ENCODE data around the gene SLC30A5. TPM values are rescaled to one million over a fixed set of nuclear protein-coding genes. Genes with fewer than 3 reads are reported as not detected.
"Not testable (repeated sequence)": the region's sequence is repeated elsewhere in the genome, so short reads cannot be mapped to it uniquely, and the experiment has no call there.

Gene SLC30A5
- total RNA-seq, result 10 to 100 TPM; 53.4 to 54.0 TPM

DNA sequence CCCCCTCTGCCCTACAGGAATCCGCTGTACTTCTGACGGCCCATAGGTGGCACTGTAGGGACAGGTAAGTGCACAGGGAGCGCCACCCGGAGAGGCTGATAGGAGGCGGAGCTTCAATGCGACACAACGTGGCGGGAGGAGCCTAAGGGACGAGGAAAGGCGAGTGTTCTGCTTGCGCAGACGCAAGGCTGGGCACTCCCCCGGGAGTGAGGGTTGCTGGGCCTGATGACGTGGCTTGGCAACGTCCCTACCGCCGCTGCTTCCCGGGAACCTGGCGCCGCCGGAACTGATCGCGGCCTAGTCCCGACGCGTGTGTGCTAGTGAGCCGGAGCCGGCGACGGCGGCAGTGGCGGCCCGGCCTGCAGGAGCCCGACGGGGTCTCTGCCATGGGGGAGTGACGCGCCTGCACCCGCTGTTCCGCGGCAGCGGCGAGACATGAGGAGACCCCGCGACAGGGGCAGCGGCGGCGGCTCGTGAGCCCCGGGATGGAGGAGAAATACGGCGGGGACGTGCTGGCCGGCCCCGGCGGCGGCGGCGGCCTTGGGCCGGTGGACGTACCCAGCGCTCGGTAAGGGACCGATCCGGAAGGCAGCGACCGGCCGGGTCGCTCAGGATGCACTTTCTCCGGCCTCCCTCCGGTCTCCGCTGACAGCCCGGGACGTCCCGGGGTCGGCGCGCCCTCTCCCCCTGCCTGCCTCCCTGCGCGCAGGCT, at the start of gene SLC30A5:
Gene SLC30A5 (plus strand): TSS at position 244 of the 712 bp plus-strand sequence. CDS start 242 bp downstream, at position 486.
- Mint-ChIP-seq H3K27ac (peak within 1 kb of the TSS; percentile 88 to 90), H3K9me3 (no peaks in the 10 kb centered on the region), H3K27me3 (no peaks in the 10 kb centered on the region), H3K4me3 (peak within 1 kb of the TSS; percentile 87), H3K36me3 (no peaks in the 10 kb centered on the region), H3K4me1 (ENCODE audit: low read depth in 2 of 2) (peaks cover 14 to 20% of the 10 kb centered on the region in 2 donors)
- DNase-seq (ENCODE audit: low spot score), result peak; percentile 99
- peak; percentile 100 for ATAC-seq

DNA sequence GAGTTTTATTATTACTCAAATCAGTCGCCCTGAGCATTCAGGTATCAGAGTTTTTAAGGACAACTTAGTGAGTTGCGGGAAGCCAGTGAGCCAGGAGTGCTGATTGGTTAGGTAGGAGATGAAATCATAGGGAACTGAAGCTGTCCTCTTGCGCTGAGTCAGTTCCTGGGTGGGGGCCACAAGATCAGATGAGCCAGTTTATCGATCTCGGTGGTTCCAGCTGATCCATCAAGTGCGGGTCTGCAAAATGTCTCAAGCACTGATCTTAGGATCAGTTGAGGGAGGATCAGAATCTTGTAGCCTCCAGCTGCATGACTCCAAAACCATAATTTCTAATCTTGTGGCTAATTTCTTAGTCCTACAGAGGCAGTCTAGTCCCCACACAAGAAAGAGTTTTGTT, 48.6 kb upstream of the SLC30A5 start:
- not testable (repeated sequence) for H3K36me3 Mint-ChIP-seq; H3K4me3 Mint-ChIP-seq; DNase-seq (ENCODE audit: low spot score); H3K9me3 Mint-ChIP-seq; H3K27ac Mint-ChIP-seq; ATAC-seq; H3K27me3 Mint-ChIP-seq
- H3K4me1 Mint-ChIP-seq (ENCODE audit: low read depth in 2 of 2), result peaks cover 6 to 11% of the 10 kb centered on the region in 2 donors

DNA sequence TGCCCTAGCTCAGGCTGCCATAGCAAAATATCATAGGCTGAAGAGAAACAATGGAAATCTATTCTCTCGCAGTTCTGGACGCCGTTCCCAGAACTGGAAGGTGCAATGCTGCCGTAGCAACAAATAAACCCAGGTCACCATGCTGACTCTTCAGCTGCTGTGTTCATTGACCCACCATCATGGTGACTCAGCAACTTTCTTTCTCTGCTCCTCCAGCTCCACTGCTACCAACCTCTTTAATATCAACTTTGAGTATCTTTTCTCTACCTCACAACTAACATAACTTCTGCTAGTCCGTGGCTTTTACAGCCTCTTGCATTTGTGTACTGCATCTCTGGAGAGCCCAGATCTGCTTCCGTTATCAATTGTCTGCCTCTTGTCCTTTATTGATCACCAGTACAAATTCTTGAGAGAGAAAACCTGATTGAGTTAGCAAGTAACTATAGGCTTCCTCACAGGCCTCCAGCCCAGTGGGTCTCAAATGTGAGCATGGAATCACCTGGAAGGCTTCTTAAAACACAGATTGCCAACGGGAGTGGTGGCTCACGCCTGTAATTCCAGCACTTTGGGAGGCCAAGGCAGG, 47.3 kb upstream of the SLC30A5 start:
- Mint-ChIP-seq H3K4me1 (ENCODE audit: low read depth in 2 of 2) (peaks cover 6 to 11% of the 10 kb centered on the region in 2 donors), H3K27ac (no peak overlapping the region), H3K9me3 (no peaks in the 10 kb centered on the region), H3K4me3 (no peak overlapping the region), H3K36me3 (no peaks in the 10 kb centered on the region), H3K27me3 (peaks cover 0 to 5% of the 10 kb centered on the region in 2 donors)
- ATAC-seq, result no peak
- DNase-seq (ENCODE audit: low spot score), result no peak

DNA sequence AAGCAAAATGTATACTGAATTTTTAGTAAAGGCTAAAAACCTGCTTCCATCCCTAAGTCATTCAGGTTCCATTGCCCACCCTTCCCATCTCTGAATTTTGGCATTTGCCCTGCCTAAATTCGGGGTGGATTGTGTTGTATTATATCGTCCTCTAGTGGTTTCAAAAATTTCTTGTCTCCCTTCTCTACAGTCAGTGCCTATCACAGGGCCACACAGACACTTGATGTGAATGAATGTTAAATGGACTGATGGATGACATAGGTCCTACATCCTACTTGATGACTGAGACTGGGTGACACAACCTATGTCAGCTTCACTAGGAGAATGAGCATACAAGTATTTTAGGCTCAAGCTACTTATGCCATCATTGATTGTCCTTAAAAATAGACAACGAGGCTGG, 45.6 kb upstream of the SLC30A5 start:
- Mint-ChIP-seq H3K4me1 (ENCODE audit: low read depth in 2 of 2) (peaks cover 6% of the 10 kb centered on the region in 2 donors), H3K36me3 (no peaks in the 10 kb centered on the region), H3K27me3 (peaks cover 0 to 5% of the 10 kb centered on the region in 2 donors), H3K4me3 (no peak overlapping the region), H3K27ac (no peak overlapping the region), H3K9me3 (no peaks in the 10 kb centered on the region)
- ATAC-seq, result peak in 1 of 2 donors; percentile 49
- no peak for DNase-seq (ENCODE audit: low spot score)

DNA sequence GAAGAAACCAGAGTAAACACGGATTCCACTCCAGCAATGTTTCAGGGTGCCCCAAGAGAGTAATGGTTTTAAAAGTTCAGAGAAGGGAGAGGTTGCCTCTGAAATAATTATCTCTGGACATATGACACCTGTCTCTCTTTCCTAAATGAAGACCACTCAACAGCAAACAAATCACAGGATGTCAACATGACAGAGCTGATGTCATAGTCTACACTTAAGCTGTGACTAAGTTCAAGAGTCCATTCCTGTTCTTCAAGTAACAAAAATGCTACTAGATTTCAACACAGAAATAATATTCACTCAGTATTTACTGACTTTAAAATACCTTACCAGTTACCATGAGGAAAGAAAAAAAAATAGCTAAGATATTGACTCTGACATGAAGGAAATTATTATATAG, 44.7 kb upstream of the SLC30A5 start:
- DNase-seq (ENCODE audit: low spot score), result no peak
- no peak for ATAC-seq
- no peak overlapping the region for H3K27ac Mint-ChIP-seq
- H3K36me3 Mint-ChIP-seq, result no peaks in the 10 kb centered on the region
- H3K4me1 Mint-ChIP-seq (ENCODE audit: low read depth in 2 of 2), result peaks cover 0 to 2% of the 10 kb centered on the region in 2 donors
- H3K9me3 Mint-ChIP-seq, result no peaks in the 10 kb centered on the region
- H3K27me3 Mint-ChIP-seq, result peaks cover 0 to 5% of the 10 kb centered on the region in 2 donors
- H3K4me3 Mint-ChIP-seq, result no peak overlapping the region

DNA sequence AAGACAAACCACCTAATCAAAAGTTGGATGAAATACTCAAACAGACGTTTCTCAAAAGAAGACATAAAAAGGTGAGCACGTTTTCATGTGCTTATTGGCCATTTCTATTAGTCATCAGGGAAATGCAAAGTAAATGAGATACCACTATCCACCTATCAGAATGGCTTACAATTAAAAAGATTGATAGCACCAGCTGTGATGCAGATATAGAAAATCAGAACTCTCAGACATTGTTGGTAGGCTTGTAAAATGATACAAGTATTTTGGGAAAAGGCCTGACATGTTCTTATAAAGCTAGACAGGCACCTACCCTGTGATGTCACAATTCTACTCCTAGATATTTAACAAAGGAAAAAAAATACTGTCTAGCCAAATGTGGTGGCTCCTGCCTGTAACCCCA, 44.0 kb upstream of the SLC30A5 start:
- ATAC-seq, result no peak
- no peak overlapping the region for H3K4me3 Mint-ChIP-seq
- H3K9me3 Mint-ChIP-seq, result no peaks in the 10 kb centered on the region
- DNase-seq (ENCODE audit: low spot score), result no peak
- H3K36me3 Mint-ChIP-seq, result no peaks in the 10 kb centered on the region
- no peak overlapping the region for H3K27ac Mint-ChIP-seq
- peaks cover 0 to 5% of the 10 kb centered on the region in 2 donors for H3K27me3 Mint-ChIP-seq
- peaks cover 0 to 2% of the 10 kb centered on the region in 2 donors for H3K4me1 Mint-ChIP-seq (ENCODE audit: low read depth in 2 of 2)

DNA sequence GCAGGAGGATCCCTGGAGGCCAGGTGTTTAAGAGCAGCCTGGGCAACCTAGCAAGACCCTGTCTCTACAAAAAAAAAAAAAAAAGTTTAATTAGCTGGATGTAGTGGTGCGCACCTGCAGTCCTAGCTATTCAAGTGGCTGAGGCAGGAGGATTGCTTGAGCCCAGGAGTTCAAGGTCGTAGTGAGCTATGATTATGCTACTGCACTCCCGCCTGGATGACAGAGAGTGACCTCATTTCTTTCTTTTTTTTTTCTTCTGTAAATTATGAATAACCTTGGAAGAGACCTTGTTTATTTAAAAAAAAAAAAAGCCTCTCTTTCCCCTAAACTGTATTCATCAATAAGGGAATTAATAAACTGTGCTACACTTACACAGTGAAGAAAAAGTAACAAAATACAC, 43.6 kb upstream of the SLC30A5 start:
- ATAC-seq (no peak), DNase-seq (ENCODE audit: low spot score) (no peak)
- H3K4me3 Mint-ChIP-seq, result no peak overlapping the region
- H3K27ac Mint-ChIP-seq, result no peak overlapping the region
- H3K36me3 Mint-ChIP-seq, result no peaks in the 10 kb centered on the region
- peaks cover 0 to 5% of the 10 kb centered on the region in 2 donors for H3K27me3 Mint-ChIP-seq
- H3K4me1 Mint-ChIP-seq (ENCODE audit: low read depth in 2 of 2), result peaks cover 0 to 2% of the 10 kb centered on the region in 2 donors
- no peaks in the 10 kb centered on the region for H3K9me3 Mint-ChIP-seq

DNA sequence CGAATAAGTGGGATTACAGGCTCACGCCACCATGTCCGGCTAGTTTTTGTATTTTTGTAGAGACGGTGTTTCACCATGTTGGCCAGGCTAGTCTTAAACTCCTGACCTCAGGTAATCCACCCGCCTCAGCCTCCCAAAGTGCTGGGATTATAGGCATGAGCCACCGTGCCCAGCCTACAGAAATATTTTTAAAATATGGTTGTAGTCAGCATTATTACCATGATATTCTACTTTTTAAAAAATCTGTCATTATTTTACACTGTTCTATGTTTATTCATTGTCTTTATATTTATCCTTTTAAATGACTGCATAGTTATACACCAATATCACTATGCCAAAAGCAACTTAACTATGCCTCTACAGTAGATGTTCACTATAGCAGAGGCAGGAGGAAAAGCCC, 41.6 kb upstream of the SLC30A5 start:
- no peaks in the 10 kb centered on the region for H3K36me3 Mint-ChIP-seq
- H3K4me1 Mint-ChIP-seq (ENCODE audit: low read depth in 2 of 2), result no peaks in the 10 kb centered on the region
- H3K9me3 Mint-ChIP-seq, result no peaks in the 10 kb centered on the region
- H3K27ac Mint-ChIP-seq, result no peak overlapping the region
- no peak for ATAC-seq
- DNase-seq (ENCODE audit: low spot score), result no peak
- H3K4me3 Mint-ChIP-seq, result no peak overlapping the region
- H3K27me3 Mint-ChIP-seq, result peaks cover 0 to 6% of the 10 kb centered on the region in 2 donors

DNA sequence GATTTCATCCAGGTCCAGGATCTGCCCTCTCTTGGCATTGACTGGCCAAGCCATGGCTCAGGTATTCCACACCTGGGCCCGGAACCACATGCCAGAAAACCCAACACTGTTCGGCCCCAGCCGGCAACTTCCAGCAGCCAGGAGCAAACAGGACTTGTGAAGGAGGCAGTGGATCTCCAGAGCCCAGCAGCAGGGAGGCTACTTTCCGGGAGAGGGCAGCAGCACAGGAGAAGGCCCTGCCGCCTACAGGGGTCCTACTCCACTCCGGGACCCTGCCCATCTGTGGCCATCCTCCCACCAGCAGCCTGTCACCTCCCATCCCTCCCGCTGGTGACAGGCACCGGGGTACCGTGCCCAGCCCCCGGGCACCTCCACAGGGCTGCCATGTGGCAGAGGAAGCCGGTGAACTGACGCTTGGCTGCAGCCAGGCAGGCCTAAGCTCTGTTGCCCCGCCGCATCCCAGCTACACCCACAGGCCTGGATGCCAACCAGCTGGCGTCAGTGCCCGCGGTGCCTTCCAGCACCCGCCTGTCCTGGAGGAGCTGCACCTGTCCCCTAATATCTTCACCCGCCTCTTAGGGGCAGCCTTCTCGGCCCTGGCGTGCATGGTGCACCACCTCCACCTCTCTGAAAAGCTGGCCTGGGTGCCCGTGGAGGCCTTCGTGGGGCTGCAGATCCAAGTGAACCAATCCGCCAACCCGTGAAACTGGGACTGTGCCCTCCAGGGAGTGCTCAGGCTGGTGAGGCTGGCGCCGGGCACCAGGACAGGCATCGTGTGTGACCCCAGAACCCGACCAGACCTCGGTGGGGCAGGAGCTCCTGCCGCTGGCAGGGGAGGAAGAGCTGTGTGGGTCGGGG, 18.9 kb upstream of the SLC30A5 start:
- H3K27me3 Mint-ChIP-seq, result peaks cover 0 to 2% of the 10 kb centered on the region in 2 donors
- no peaks in the 10 kb centered on the region for H3K36me3 Mint-ChIP-seq
- H3K4me3 Mint-ChIP-seq, result no peak overlapping the region
- H3K9me3 Mint-ChIP-seq, result no peaks in the 10 kb centered on the region
- no peak overlapping the region for H3K27ac Mint-ChIP-seq
- no peaks in the 10 kb centered on the region for H3K4me1 Mint-ChIP-seq (ENCODE audit: low read depth in 2 of 2)
- ATAC-seq, result peak; percentile 27 to 61
- no peak for DNase-seq (ENCODE audit: low spot score)

DNA sequence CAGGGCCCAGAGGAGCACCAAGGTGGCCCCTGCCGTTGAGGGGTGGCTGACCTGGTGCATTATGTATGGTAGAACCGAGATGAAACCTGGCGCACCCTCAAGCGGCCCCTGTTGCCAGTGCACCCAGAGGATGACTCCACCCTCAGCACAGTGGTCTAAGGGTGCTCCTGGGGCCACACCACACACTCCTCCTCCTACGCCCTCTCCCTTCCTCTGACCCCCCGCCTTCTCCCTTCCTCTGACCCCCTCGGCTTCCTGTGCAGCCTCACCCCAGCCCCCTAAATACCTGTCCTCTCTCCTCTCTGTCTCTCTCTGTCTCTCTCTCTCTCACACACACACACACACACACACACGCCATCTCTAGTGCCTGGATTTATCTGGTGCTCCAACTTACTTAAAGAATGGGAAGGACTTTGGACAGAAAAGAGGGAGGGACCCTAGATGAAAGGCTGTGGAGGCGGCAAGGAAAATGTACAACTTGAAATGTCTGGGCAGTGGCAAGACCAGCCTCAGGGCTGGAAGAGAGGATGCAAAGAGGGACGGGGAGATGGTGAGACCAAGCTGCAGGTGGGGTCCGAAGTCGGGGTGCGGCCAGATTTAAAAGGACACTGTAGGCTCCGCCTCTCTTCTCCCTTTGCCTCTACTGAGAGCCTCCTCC, 18.2 kb upstream of the SLC30A5 start:
- Mint-ChIP-seq H3K4me3 (no peak overlapping the region), H3K27ac (no peak overlapping the region), H3K4me1 (ENCODE audit: low read depth in 2 of 2) (no peaks in the 10 kb centered on the region), H3K27me3 (no peaks in the 10 kb centered on the region), H3K36me3 (no peaks in the 10 kb centered on the region), H3K9me3 (no peaks in the 10 kb centered on the region)
- ATAC-seq, result peak in 1 of 2 donors; percentile 40
- no peak for DNase-seq (ENCODE audit: low spot score)

DNA sequence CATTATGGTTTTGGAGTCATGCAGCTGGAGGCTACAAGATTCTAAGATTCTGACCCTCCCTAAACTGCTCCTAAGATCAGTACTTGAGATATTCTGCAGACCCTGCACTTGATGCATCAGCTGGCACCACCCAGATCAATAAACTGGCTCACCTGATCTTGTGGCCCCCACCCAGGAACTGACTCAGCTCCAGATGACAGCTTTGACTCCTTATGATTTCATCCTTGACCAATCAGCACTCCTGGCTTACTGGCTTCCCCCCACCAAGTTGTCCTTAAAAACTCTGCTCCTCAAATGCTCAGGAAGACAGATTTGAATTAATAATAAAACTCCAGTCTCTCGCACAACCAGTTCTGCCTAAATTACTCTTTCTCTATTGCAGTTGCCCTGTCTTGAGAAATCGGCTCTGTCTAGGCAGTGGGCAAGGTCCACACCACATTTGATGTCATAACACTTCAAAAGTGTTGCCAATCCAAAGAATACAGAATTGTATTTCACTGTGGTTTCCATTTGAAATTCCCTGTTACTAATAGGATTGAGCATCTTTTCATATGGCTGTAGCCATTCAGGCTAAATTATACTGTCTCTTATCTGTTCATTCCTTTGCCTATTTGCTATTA, 14.8 kb upstream of the SLC30A5 start:
- no peak overlapping the region for H3K27ac Mint-ChIP-seq
- DNase-seq (ENCODE audit: low spot score), result no peak
- H3K4me3 Mint-ChIP-seq, result no peak overlapping the region
- H3K4me1 Mint-ChIP-seq (ENCODE audit: low read depth in 2 of 2), result no peaks in the 10 kb centered on the region
- peaks cover under 1 to 3% of the 10 kb centered on the region in 2 donors for H3K27me3 Mint-ChIP-seq
- H3K36me3 Mint-ChIP-seq, result no peaks in the 10 kb centered on the region
- H3K9me3 Mint-ChIP-seq, result no peaks in the 10 kb centered on the region
- ATAC-seq, result no peak

DNA sequence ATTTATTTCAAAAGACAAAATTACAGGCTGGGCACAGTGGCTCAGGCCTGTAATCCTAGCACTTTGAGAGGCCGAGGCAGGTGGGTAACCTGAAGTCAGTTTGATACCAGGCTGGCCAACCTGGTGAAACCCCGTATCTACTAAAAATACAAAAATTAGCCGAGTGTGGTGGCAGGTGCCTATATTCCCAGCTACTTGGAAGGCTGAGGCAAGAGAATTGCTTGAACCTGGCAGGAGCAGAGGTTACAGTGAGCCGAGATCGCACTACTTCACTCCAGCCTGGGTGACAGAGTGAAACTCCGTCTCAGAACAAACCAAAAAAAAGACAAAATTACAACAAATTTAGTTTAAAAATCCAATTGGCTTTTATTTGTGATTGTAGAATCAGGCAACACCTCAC, 14.3 kb upstream of the SLC30A5 start:
- no peak overlapping the region for H3K4me3 Mint-ChIP-seq
- H3K27me3 Mint-ChIP-seq, result peaks cover 3 to 8% of the 10 kb centered on the region in 2 donors
- ATAC-seq (no peak), DNase-seq (ENCODE audit: low spot score) (no peak)
- H3K36me3 Mint-ChIP-seq, result no peaks in the 10 kb centered on the region
- H3K27ac Mint-ChIP-seq, result no peak overlapping the region
- H3K9me3 Mint-ChIP-seq, result no peaks in the 10 kb centered on the region
- no peaks in the 10 kb centered on the region for H3K4me1 Mint-ChIP-seq (ENCODE audit: low read depth in 2 of 2)

DNA sequence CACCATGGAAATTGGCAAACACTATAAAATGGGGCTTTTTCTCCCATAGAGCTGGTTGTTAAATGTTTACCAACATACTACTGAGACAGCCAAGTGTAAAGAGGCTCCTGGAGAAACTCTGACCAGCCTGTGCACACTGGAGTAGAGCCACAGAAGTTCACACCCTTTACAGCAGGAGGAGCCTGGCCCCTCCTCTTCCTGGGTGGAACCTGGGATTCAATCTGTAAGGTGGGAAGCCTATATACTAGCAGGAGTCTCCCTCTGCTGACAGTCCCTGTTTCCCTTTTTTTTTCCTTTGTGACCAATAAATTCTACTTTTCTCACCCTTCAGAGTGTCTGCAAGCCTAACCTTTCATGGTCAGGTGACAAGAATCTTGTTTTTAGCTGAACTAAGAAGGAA, 10.4 kb upstream of the SLC30A5 start:
- Mint-ChIP-seq H3K4me1 (ENCODE audit: low read depth in 2 of 2) (no peaks in the 10 kb centered on the region), H3K9me3 (no peaks in the 10 kb centered on the region), H3K4me3 (no peak overlapping the region), H3K27me3 (peaks cover 8 to 12% of the 10 kb centered on the region in 2 donors), H3K36me3 (no peaks in the 10 kb centered on the region), H3K27ac (no peak overlapping the region)
- ATAC-seq (no peak), DNase-seq (ENCODE audit: low spot score) (no peak)
